ENCODE measurements around the gene PLAAT2.

GRCh38 chr11:63534076-63534475, 29.1 kb downstream of the PLAAT2 start:
- TF ChIP-seq POLR2A (IDR thresholded peaks at IDR 0.05): no peak
- TF ChIP-seq, protein P1, sequence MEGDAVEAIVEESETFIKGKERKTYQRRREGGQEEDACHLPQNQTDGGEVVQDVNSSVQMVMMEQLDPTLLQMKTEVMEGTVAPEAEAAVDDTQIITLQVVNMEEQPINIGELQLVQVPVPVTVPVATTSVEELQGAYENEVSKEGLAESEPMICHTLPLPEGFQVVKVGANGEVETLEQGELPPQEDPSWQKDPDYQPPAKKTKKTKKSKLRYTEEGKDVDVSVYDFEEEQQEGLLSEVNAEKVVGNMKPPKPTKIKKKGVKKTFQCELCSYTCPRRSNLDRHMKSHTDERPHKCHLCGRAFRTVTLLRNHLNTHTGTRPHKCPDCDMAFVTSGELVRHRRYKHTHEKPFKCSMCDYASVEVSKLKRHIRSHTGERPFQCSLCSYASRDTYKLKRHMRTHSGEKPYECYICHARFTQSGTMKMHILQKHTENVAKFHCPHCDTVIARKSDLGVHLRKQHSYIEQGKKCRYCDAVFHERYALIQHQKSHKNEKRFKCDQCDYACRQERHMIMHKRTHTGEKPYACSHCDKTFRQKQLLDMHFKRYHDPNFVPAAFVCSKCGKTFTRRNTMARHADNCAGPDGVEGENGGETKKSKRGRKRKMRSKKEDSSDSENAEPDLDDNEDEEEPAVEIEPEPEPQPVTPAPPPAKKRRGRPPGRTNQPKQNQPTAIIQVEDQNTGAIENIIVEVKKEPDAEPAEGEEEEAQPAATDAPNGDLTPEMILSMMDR (IDR thresholded peaks at IDR 0.05): no peak

All from prostate gland (tissue), 2 donors.